Fibroblast of mammary gland (primary cell): ENCODE results near the gene CACNA2D3.

Source experiments
- DNase-seq: peaks from one replicate; pipeline ENCODE4 v3.0.0-alpha.2; 2010; ENCODE audit warnings: low read depth
- H3K4me3 ChIP-seq: 2 replicates; pipeline ENCODE4 v1.5.1; 2011; ENCODE audit warnings: low read depth, mild to moderate bottlenecking, low read length, moderate library complexity; ENCODE audit not compliant: control insufficient read depth
- CTCF ChIP-seq: conservative IDR thresholded peaks from 2 replicates; pipeline ENCODE4 v1.5.1; 2011; ENCODE audit warnings: low read depth, low read length, inconsistent platforms; ENCODE audit not compliant: control insufficient read depth, insufficient read depth

The CACNA2D3 gene

GRCh38 chr3:54706738-54707137 is 584.4 kb downstream of the CACNA2D3 start:
- DNase-seq: no peak
- no peak overlapping the region for H3K4me3 ChIP-seq
- TF ChIP-seq CTCF: no peak

- no peak for DNase-seq
- no peak for TF ChIP-seq CTCF
- no peak overlapping the region for H3K4me3 ChIP-seq
Measured at GRCh38 chr3:54709785-54710184, 587.4 kb downstream of the CACNA2D3 start.

DNA sequence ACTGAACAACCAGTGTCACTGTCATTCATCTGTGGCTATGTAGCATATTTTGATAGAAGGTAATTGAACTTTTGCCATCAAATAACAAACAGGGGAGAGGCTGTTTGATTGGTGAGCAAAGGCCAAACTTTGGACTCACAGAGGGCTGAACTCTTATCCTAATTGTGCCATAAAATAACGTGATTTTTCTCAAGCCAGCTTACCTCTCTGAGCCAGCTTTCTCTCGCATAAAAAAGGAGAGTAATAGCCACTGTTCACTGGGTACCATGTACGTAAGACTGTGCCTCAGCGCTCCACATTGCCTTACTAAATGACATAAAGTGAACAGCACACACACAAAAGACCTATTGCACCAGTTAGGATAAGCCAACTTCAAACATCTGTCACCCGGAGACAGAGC is 588.6 kb downstream of the CACNA2D3 start:
- no peak for TF ChIP-seq CTCF
- no peak for DNase-seq
- H3K4me3 ChIP-seq: no peak overlapping the region

GRCh38 chr3:54712539-54712938 is 590.2 kb downstream of the CACNA2D3 start:
- TF ChIP-seq CTCF: no peak
- no peak overlapping the region for H3K4me3 ChIP-seq
- no peak for DNase-seq

DNA sequence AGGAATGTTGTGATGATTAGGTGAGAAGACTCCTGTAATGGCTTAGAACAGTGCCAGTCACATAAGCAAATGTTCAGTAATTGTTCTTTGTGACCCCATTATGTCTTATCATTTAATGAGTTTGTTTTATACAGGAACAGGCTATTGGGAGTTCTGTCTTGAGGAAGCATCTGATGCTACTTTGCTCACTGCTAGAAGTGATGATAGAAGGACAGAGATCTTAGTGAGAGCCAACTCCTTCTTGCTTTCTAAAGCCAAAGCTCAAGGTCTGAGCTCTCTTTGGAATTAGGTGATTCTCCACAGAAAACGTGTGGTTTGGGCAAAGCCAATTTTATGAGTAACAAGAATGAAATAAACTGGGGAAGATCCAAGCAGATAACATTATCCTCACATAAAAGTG is 590.7 kb downstream of the CACNA2D3 start:
- H3K4me3 ChIP-seq: no peak overlapping the region
- no peak for TF ChIP-seq CTCF
- DNase-seq: no peak

DNA sequence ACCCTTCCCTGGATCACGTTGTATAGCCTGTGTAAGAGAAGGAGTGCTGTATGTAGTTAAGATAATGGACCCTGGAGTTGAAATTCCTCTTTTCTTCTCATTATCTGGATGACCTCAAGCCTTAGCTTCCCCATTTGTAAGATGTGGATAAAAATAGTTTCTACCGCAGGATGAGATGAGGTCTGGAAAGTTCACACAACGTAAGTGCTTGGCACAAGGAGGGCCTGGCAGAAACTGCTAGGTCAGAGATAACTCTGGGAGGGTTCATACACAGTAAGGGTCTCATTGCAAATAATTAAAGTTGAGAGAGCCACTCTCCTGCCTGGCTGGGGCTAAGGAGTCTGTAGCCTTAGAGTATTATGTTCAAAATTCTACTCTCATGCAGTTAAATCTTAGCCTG is 591.1 kb downstream of the CACNA2D3 start:
- no peak for TF ChIP-seq CTCF
- no peak for DNase-seq
- H3K4me3 ChIP-seq: no peak overlapping the region

DNA sequence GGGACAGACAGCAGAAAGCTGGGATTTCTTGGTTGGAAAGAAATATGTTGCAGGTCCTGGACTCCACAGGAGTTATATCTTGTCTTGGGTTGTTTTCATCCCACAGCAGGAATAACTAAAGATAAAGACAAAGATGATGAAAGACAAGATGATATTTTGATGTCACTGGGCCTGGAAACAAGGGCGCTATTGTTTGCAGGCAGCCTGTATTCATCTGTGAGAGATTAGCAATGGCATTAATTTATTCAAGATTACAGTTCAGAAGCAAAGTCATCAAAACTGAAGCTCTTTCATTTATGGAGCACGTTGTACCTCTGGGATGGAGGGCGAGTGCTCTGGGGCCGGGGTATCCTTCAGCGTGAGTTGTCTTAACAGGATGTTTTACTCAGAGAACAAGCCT is 591.7 kb downstream of the CACNA2D3 start:
- DNase-seq: no peak
- H3K4me3 ChIP-seq: no peak overlapping the region
- TF ChIP-seq CTCF: no peak
